ENCODE data around the gene DCHS1. TPM values are rescaled to one million over a fixed set of nuclear protein-coding genes. Genes with fewer than 3 reads are reported as not detected.

DCHS1 gene
- total and polyA plus RNA-seq, 2 of the 13 experiments (the other 11 are each of a cell fraction or from before 2014, with no cell fraction given), result under 0.01 to 0.03 TPM

DNA sequence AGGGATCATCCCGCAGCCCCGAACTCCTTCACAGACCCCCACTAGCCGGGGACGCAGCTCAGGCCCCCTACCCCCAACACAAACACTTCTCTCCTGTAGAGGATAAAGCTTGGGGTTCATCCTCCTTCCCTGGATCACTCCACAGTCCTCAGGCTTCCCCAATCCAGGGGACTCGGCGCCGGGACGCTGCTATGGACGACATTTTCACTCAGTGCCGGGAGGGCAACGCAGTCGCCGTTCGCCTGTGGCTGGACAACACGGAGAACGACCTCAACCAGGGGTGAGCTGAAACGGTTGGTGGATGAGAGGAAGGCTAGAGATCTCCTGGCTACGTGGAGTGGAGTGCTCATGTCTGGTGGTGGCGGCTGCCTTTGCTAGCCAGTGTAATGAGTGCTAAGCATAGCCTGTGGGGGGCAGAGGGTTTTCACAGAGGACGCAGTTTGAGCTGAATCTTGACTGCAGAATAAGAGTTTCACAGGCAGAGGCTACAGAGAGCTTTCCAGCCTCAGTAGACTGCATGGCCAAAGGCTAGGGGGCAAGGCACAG is 51.5 kb downstream of the DCHS1 start (continued):
- TF ChIP-seq, protein P1, sequence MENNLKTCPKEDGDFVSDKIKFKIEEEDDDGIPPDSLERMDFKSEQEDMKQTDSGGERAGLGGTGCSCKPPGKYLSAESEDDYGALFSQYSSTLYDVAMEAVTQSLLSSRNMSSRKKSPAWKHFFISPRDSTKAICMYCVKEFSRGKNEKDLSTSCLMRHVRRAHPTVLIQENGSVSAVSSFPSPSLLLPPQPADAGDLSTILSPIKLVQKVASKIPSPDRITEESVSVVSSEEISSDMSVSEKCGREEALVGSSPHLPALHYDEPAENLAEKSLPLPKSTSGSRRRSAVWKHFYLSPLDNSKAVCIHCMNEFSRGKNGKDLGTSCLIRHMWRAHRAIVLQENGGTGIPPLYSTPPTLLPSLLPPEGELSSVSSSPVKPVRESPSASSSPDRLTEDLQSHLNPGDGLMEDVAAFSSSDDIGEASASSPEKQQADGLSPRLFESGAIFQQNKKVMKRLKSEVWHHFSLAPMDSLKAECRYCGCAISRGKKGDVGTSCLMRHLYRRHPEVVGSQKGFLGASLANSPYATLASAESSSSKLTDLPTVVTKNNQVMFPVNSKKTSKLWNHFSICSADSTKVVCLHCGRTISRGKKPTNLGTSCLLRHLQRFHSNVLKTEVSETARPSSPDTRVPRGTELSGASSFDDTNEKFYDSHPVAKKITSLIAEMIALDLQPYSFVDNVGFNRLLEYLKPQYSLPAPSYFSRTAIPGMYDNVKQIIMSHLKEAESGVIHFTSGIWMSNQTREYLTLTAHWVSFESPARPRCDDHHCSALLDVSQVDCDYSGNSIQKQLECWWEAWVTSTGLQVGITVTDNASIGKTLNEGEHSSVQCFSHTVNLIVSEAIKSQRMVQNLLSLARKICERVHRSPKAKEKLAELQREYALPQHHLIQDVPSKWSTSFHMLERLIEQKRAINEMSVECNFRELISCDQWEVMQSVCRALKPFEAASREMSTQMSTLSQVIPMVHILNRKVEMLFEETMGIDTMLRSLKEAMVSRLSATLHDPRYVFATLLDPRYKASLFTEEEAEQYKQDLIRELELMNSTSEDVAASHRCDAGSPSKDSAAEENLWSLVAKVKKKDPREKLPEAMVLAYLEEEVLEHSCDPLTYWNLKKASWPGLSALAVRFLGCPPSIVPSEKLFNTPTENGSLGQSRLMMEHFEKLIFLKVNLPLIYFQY (CRISPR knock-in tag; IDR thresholded peaks at IDR 0.05; ENCODE audit: borderline replicate concordance), result no peak
- TF ChIP-seq, protein P2, sequence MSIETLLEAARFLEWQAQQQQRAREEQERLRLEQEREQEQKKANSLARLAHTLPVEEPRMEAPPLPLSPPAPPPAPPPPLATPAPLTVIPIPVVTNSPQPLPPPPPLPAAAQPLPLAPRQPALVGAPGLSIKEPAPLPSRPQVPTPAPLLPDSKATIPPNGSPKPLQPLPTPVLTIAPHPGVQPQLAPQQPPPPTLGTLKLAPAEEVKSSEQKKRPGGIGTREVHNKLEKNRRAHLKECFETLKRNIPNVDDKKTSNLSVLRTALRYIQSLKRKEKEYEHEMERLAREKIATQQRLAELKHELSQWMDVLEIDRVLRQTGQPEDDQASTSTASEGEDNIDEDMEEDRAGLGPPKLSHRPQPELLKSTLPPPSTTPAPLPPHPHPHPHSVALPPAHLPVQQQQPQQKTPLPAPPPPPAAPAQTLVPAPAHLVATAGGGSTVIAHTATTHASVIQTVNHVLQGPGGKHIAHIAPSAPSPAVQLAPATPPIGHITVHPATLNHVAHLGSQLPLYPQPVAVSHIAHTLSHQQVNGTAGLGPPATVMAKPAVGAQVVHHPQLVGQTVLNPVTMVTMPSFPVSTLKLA (IDR thresholded peaks at IDR 0.05), result no peak
- 0 out of 2 replicates have a peak, but pooled peaks have one; percentile 18 for TF ChIP-seq PITX1 (CRISPR knock-in tag; IDR thresholded peaks at IDR 0.05)
- peak; percentile 43 for TF ChIP-seq ZMAT3 (CRISPR knock-in tag; conservative IDR thresholded peaks at IDR 0.05)
- TF ChIP-seq NFIB (CRISPR knock-in tag; IDR thresholded peaks at IDR 0.05; ENCODE audit: borderline replicate concordance), result no peak
- TF ChIP-seq ATM (IDR thresholded peaks at IDR 0.05; ENCODE audit: borderline replicate concordance), result no peak
- TF ChIP-seq GABPB1 (CRISPR knock-in tag; IDR thresholded peaks at IDR 0.05), result no peak
- TF ChIP-seq, protein P3, sequence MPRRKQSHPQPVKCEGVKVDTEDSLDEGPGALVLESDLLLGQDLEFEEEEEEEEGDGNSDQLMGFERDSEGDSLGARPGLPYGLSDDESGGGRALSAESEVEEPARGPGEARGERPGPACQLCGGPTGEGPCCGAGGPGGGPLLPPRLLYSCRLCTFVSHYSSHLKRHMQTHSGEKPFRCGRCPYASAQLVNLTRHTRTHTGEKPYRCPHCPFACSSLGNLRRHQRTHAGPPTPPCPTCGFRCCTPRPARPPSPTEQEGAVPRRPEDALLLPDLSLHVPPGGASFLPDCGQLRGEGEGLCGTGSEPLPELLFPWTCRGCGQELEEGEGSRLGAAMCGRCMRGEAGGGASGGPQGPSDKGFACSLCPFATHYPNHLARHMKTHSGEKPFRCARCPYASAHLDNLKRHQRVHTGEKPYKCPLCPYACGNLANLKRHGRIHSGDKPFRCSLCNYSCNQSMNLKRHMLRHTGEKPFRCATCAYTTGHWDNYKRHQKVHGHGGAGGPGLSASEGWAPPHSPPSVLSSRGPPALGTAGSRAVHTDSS (CRISPR knock-in tag; conservative IDR thresholded peaks at IDR 0.05), result no peak
- no peak for TF ChIP-seq SMC3 (IDR thresholded peaks at IDR 0.05; ENCODE audit: low read length)
- no peak for TF ChIP-seq U2AF2 (IDR thresholded peaks at IDR 0.05; ENCODE audit: low read depth, low read length)
- no peak for TF ChIP-seq ZNF235 (CRISPR knock-in tag; IDR thresholded peaks at IDR 0.05; ENCODE audit: borderline replicate concordance)
- no peak for TF ChIP-seq FOXM1 (CRISPR knock-in tag; IDR thresholded peaks at IDR 0.05)
- 0 out of 2 replicates have a peak, but pooled peaks have one; percentile 55 for TF ChIP-seq NRL (CRISPR knock-in tag; IDR thresholded peaks at IDR 0.05; ENCODE audit: borderline replicate concordance)
- TF ChIP-seq HMGA1 (CRISPR knock-in tag; conservative IDR thresholded peaks at IDR 0.05), result no peak
- TF ChIP-seq SP140L (CRISPR knock-in tag; IDR thresholded peaks at IDR 0.05; ENCODE audit: borderline replicate concordance), result no peak
- no peak for TF ChIP-seq HNF4G (IDR thresholded peaks at IDR 0.05; ENCODE audit: borderline replicate concordance, low read depth, low read length)
- TF ChIP-seq HNF4G (CRISPR knock-in tag; IDR thresholded peaks at IDR 0.05; ENCODE audit: borderline replicate concordance, low read depth), result no peak
- 0 out of 2 replicates have a peak, but pooled peaks have one; percentile 22 for TF ChIP-seq ZNF350 (CRISPR knock-in tag; IDR thresholded peaks at IDR 0.05; ENCODE audit: borderline replicate concordance, low read depth)
- TF ChIP-seq, protein P4, sequence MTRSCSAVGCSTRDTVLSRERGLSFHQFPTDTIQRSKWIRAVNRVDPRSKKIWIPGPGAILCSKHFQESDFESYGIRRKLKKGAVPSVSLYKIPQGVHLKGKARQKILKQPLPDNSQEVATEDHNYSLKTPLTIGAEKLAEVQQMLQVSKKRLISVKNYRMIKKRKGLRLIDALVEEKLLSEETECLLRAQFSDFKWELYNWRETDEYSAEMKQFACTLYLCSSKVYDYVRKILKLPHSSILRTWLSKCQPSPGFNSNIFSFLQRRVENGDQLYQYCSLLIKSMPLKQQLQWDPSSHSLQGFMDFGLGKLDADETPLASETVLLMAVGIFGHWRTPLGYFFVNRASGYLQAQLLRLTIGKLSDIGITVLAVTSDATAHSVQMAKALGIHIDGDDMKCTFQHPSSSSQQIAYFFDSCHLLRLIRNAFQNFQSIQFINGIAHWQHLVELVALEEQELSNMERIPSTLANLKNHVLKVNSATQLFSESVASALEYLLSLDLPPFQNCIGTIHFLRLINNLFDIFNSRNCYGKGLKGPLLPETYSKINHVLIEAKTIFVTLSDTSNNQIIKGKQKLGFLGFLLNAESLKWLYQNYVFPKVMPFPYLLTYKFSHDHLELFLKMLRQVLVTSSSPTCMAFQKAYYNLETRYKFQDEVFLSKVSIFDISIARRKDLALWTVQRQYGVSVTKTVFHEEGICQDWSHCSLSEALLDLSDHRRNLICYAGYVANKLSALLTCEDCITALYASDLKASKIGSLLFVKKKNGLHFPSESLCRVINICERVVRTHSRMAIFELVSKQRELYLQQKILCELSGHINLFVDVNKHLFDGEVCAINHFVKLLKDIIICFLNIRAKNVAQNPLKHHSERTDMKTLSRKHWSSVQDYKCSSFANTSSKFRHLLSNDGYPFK (CRISPR knock-in tag; IDR thresholded peaks at IDR 0.05; ENCODE audit: borderline replicate concordance), result peak; percentile 50; the same call in 1 of the 2 replicates
- TF ChIP-seq FOXA1 (IDR thresholded peaks at IDR 0.05), result no peak
- no peak for TF ChIP-seq FOXA1 (CRISPR knock-in tag; IDR thresholded peaks at IDR 0.05)
- no peak for TF ChIP-seq ZBTB21 (CRISPR knock-in tag; IDR thresholded peaks at IDR 0.05)
